ENCODE measurements around the gene MAEA.

GRCh38 chr4:1367230-1367935 lies 77.7 kb downstream of the MAEA start:
- TF ChIP-seq CTCF (IDR thresholded peaks at IDR 0.05) (no peak), POLR2AphosphoS5 (IDR thresholded peaks at IDR 0.05) (no peak)
